ENCODE measurements around the gene SLIT3.

DNA sequence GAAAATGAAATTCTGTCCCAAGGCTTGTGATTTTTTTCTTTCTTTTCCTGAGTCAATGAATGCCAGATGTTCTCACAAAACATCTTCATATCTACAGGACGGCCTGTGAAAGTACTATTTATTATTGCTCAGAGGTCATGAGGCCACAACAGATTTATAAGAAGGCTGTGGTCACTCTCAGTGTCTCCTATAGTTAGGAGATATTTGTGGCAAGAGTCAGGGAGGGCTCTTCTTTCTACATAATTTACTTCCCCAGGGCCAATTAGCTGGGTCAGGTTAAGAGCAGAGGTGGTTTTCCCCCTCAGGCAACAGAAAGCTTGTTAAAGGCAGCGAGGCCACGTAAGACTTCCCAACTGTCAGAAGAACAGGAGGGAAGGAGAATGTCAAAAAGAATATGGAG lies 248.7 kb downstream of the SLIT3 start:
- TF ChIP-seq TCF3 (IDR thresholded peaks at IDR 0.05; ENCODE audit: borderline replicate concordance, insufficient read depth, low read depth, low read length) (no peak), CTCF (IDR thresholded peaks at IDR 0.05 in 2 of 3, conservative IDR thresholded peaks at IDR 0.05 in 1 of 3; ENCODE audit: control insufficient read depth in 2 of 3, extremely low read depth in 1 of 3, insufficient read depth in 1 of 3, low read depth in 3 of 3, low read length in 3 of 3) (no peak)
